Activated B cell treated with CpG ODN at 0.5 μM for 24 hours (primary cell): Measurements from ENCODE around the gene NPR2. TPM values are rescaled to one million over a fixed set of nuclear protein-coding genes. Genes with fewer than 3 reads are reported as not detected.

Experiments
- ATAC-seq: fragments of 200-7000 bp; cut with Tn5 transposase; one replicate; pipeline ENCODE4 v1.10.0; 2021; ENCODE audit warnings: low read depth, mild to moderate bottlenecking, moderate library complexity
- CTCF ChIA-PET: fragments of 350-600 bp; sonication (Branson Sonifier 250); formaldehyde crosslinking; loops from one replicate; lab custom pipeline; 2021; ENCODE audit warnings: antibody characterized with exemption; lab: Charles Lee
- POLR2A ChIA-PET: fragments of 350-600 bp; sonication (Branson Sonifier 250); formaldehyde crosslinking; loops from one replicate; lab custom pipeline; 2021; ENCODE audit warnings: antibody characterized with exemption; lab: Charles Lee
- DNase-seq: peaks from one replicate; pipeline ENCODE4 v3.0.0; 2022
- H3K27ac Mint-ChIP-seq: one replicate; pipeline ENCODE4 v1.8.0; 2020; ENCODE audit warnings: mixed read lengths
- H3K27me3 Mint-ChIP-seq: one replicate; pipeline ENCODE4 v1.8.0; 2021; ENCODE audit warnings: mixed read lengths
- H3K36me3 Mint-ChIP-seq: one replicate; pipeline ENCODE4 v1.8.0; 2021; ENCODE audit warnings: low read depth, mixed read lengths
- H3K4me1 Mint-ChIP-seq: one replicate; pipeline ENCODE4 v1.8.0; 2021; ENCODE audit warnings: mixed read lengths
- H3K4me3 Mint-ChIP-seq: one replicate; pipeline ENCODE4 v1.8.0; 2020; ENCODE audit warnings: mild to moderate bottlenecking, mixed read lengths
- H3K9me3 Mint-ChIP-seq: one replicate; pipeline ENCODE4 v1.8.0; 2020; ENCODE audit warnings: mixed read lengths
- CTCF ChIP-seq: fragments of 200-600 bp; IDR thresholded peaks from one replicate; pipeline ENCODE4 v1.8.0; 2022; ENCODE audit warnings: antibody characterized with exemption, mild to moderate bottlenecking
- intact Hi-C: fragments of 100-400 bp; cut with micrococcal nuclease; formaldehyde crosslinking; loops from one replicate; pipeline ENCODE4 v1.15.1; 2024
- total RNA-seq: library from RNA; stranded (reverse); gene quantifications from 2 replicates; pipeline ENCODE4 v1.2.3, GENCODE V29; 2022

NPR2 gene
- total RNA-seq, 1 donor from 2014 or later = 4.6 TPM

- ATAC-seq = no peak
- no peak overlapping the region for H3K27ac Mint-ChIP-seq
- peaks cover 24% of the 10 kb centered on the region for H3K4me1 Mint-ChIP-seq
- ChIA-PET CTCF (interaction anchor here (1.4 kb wide), 1 partner anchor 74 kb away, joined by 3 read pairs; no protein-coding TSS in a partner anchor), POLR2A (no interaction called here)
- H3K36me3 Mint-ChIP-seq = peaks cover 26% of the 10 kb centered on the region
- intact Hi-C loops = no loop called here
- no peak for DNase-seq
- H3K4me3 Mint-ChIP-seq = no peak overlapping the region
- no peaks in the 10 kb centered on the region for H3K9me3 Mint-ChIP-seq
- no peaks in the 10 kb centered on the region for H3K27me3 Mint-ChIP-seq
- no peak for TF ChIP-seq CTCF
These were observed 17.0 kb downstream of the NPR2 start for GRCh38 chr9:35808433-35808832.

- ATAC-seq (no peak), DNase-seq (no peak)
- H3K36me3 Mint-ChIP-seq = peaks cover 29% of the 10 kb centered on the region
- H3K27me3 Mint-ChIP-seq = no peaks in the 10 kb centered on the region
- no peak overlapping the region for H3K4me3 Mint-ChIP-seq
- ChIA-PET POLR2A (interaction anchor here (0.5 kb wide), 1 partner anchor 53 kb away, joined by 3 read pairs; no protein-coding TSS in a partner anchor), CTCF (no interaction called here)
- no peak overlapping the region for H3K27ac Mint-ChIP-seq
- peaks cover 35% of the 10 kb centered on the region for H3K4me1 Mint-ChIP-seq
- intact Hi-C loops = loop anchor here (10.0 kb wide), 2 partner anchors 1195 to 1995 kb away; partner anchors contain the start of genes RPP25L and UBE2R2
- no peak for TF ChIP-seq CTCF
- H3K9me3 Mint-ChIP-seq = no peaks in the 10 kb centered on the region
These were observed 18.7 kb downstream of the NPR2 start for GRCh38 chr9:35810122-35810521.

GRCh38 chr9:35811381-35812024, 20.1 kb downstream of the NPR2 start:
- Mint-ChIP-seq H3K36me3 (peaks cover 25% of the 10 kb centered on the region), H3K27ac (peak overlapping the region; percentile 92), H3K4me3 (peak overlapping the region; percentile 87), H3K9me3 (no peaks in the 10 kb centered on the region), H3K4me1 (peaks cover 40% of the 10 kb centered on the region), H3K27me3 (no peaks in the 10 kb centered on the region)
- intact Hi-C loops = loop anchor here (1.0 to 10.0 kb wide), 4 partner anchors 21 to 1997 kb away; partner anchors contain the start of genes CREB3, RPP25L, TLN1 and UBE2R2
- no peak for DNase-seq
- CTCF ChIA-PET = interaction anchor here (0.9 to 4.1 kb wide), 6 partner anchors 15 to 200 kb away, joined by 3 to 31 read pairs (median 6); no protein-coding TSS in a partner anchor
- POLR2A ChIA-PET = interaction anchor here (0.5 to 2.2 kb wide), 13 partner anchors 15 to 1989 kb away, joined by 3 to 14 read pairs (median 4); partner anchors contain the start of genes CLTA, CREB3, FAM221B and GBA2
- ATAC-seq = no peak
- TF ChIP-seq CTCF = no peak

GRCh38 chr9:35812025-35812602, 20.7 kb downstream of the NPR2 start, which contains the start of gene SPAG8:
Gene SPAG8, minus strand, starts transcription at chr9:35812262. Its CDS starts 115 bp downstream, at chr9:35812147.
- peaks cover 36% of the 10 kb centered on the region for H3K4me1 Mint-ChIP-seq
- H3K4me3 Mint-ChIP-seq = peak within 1 kb of the TSS; percentile 87
- peak within 1 kb of the TSS; percentile 92 for H3K27ac Mint-ChIP-seq
- peaks cover 21% of the 10 kb centered on the region for H3K36me3 Mint-ChIP-seq
- intact Hi-C loops = loop anchor here (1.0 to 10.0 kb wide), 4 partner anchors 22 to 1997 kb away; partner anchors contain the start of genes CREB3, RPP25L, TLN1 and UBE2R2
- DNase-seq (peak; percentile 78), ATAC-seq (peak; percentile 49)
- ChIA-PET CTCF (interaction anchor here (0.8 to 4.1 kb wide), 8 partner anchors 12 to 201 kb away, joined by 3 to 31 read pairs (median 4); no protein-coding TSS in a partner anchor), POLR2A (interaction anchor here (0.5 to 2.2 kb wide), 13 partner anchors 14 to 1558 kb away, joined by 3 to 14 read pairs (median 4); partner anchors contain the start of genes CLTA, CREB3, FAM221B and GBA2)
- no peaks in the 10 kb centered on the region for H3K27me3 Mint-ChIP-seq
- no peaks in the 10 kb centered on the region for H3K9me3 Mint-ChIP-seq
- no peak for TF ChIP-seq CTCF
